ENCODE results near the gene CMTM4.
"Not testable (repeated sequence)": the region's sequence is repeated elsewhere in the genome, so short reads cannot be mapped to it uniquely, and the experiment has no call there.

CMTM4 gene

DNA sequence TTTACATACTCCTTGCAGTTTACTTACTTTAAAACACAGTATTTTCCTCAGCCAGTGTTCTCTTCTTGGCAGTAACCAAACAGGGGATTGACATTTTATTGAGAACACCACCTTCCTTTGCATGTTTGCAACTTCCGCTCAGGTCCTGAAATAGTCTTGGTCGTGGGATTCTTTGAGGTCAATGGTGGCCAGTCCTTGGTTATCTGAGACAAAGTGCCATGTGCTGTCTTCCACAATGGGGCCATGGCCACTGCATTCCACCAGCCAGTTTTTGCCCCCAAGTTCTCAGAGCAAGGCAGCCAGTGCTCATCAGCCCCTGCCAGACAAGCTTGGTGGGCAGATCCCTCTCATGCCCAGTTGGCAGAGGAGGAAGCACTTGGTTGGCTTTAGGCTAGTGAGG, 22.9 kb downstream of the CMTM4 start:
- no peak for DNase-seq (ENCODE audit: low read depth in 2 of 2)

- DNase-seq (ENCODE audit: low read depth in 2 of 2), result no peak
Observed at GRCh38 chr16:66670691-66671388, 25.7 kb downstream of the CMTM4 start.

DNA sequence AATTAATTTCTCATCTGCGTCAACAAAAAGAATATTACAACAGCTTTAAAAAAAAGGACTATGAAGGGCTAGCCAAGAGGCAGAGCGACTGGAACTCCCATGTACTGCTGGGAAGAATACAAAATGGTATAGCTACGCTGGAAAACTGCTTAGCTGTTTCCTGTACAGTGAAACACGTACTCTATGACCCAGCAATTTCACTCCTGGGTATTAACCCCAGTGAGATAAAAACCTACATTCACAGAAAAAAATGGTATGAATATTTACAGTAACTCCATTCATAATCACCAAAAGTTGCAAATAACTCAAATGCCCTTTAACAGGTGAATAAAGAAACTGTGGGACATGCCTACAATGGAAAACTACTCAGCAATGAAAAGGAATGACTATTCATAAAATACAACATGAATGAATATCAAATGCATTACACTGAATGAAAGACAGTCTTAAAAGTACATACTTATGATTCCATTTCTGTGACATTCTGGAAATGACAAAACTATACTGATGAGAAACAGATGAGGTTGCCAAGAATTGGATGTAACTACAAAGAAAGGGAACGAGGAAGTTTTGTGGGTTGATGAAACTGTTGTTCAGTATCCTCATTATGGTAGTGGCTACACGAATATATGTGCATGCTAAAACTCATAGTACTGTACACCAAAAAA, 27.6 kb downstream of the CMTM4 start:
- DNase-seq (ENCODE audit: low read depth in 2 of 2), result no peak

GRCh38 chr16:66667944-66668343, 28.6 kb downstream of the CMTM4 start:
- no peak for DNase-seq (ENCODE audit: low read depth in 2 of 2)

- no peak for DNase-seq (ENCODE audit: low read depth in 2 of 2)
Observed at GRCh38 chr16:66662445-66663194, 33.9 kb downstream of the CMTM4 start.

- DNase-seq (ENCODE audit: low read depth in 2 of 2), result not testable (repeated sequence)
Observed at GRCh38 chr16:66661671-66662346, 34.7 kb downstream of the CMTM4 start.

GRCh38 chr16:66661210-66661560, 35.4 kb downstream of the CMTM4 start:
- no peak for DNase-seq (ENCODE audit: low read depth in 2 of 2)

DNA sequence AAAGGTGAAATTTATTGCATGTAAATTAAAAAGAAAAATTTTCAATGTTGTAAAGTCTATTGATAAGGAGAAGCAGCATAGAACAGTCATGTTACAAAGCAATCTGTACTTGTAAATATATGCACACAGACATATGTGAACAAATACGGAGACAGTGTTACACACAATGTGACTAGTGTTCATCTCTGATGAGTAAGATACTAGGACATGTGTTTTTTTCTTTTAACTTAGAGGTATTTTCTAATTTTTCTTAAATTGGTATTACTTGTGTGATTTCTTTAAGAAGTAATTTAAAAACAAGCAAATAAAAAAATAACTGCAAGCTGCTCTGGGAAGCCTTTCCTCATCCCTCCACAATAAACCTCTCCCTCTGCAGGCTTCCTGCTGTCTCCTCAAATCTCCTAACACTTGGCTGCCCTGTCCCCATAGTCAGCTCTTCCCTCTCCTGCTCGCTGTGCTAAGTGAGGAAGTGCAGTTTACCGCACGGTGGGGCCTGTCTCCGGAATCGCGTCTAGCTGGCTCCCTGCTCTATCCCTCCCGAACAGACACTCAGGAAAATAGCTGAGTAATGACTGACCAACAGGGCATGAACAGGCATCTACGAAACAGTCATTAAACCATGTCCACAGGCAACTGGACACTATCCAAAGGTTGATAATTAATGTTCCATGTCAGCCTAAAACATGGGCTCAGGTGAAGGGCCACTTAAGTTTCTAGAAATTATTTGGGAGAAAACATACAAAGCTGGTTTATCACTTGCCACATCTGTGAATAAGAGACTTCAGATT, 35.9 kb downstream of the CMTM4 start:
- DNase-seq (ENCODE audit: low read depth in 2 of 2), result no peak

GRCh38 chr16:66658860-66659190, 37.7 kb downstream of the CMTM4 start:
- DNase-seq (ENCODE audit: low read depth in 2 of 2), result no peak

DNA sequence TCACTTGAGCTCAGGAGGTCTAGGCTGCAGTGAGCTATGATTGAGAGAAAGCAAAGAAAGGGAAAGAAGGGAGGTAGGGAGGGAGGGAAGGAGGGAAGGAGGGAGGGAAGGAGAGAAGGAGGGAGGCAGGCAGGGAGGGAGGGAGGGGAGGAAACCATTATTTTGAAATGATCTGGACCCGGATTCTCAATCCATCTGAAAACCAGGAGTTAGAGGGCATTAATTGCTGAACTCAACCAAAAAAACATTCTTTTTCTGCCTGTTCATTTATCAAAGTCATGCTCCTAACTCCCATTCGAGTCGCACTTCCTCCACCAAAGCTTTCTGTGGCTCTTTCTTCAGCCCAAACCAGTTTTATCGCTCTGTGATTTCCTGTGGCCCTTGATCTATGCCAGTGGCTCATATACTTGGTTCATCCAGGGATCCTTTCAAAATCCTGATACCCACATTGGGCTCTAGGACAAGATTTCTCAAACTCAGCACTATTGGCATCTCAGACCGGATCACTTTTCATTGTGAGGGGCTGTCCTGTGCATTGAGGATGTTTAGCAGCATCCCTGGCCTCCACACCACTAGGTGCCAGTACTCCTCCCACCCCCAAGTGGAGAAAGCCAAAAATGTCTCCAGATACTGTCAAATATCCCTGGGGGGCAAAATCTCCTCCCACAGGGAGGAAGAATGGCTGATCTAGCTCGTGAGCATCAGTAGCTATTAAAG, 38.2 kb downstream of the CMTM4 start:
- no peak for DNase-seq (ENCODE audit: low read depth in 2 of 2)

GRCh38 chr16:66656547-66656946, 40.0 kb downstream of the CMTM4 start:
- DNase-seq (ENCODE audit: low read depth in 2 of 2), result no peak

DNA sequence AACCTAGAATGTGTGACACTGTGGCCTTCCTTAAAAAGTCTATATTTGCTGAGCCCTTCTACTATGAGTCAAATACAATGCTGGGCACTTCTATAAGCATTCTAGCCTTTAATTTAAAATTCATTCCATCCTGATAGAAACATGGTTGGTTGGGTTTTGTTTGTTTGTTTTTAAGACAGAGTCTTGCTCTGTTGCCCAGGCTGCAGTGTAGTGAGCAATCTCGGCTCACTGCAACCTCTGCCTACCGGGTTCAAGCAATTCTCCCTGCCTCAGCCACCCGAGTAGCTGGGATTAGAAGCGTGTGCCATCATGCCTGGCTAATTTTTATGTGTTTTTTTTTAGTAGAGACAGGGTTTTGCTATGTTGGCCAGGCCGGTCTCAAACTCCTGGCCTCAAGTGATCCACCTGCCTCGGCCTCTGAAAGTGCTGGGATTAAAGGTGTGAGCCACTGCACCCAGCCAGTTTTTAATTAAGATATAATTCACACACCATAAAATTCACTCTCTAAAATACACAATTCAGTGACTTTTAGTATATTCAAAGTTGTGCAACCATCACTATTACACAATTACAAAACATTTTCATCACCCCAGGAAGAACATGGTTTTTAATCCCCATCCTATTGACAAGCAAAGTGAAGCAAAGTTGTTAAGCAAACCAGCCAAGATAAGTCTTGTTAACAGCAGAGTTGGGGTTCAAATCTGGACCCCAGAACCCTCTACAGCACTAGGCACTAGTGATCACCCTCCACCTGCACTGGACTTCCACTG, 42.8 kb downstream of the CMTM4 start:
- no peak for DNase-seq (ENCODE audit: low read depth in 2 of 2)

- no peak for DNase-seq (ENCODE audit: low read depth in 2 of 2)
Observed at GRCh38 chr16:66652661-66653360, 43.7 kb downstream of the CMTM4 start.

GRCh38 chr16:66651965-66652364, 44.6 kb downstream of the CMTM4 start:
- no peak for DNase-seq (ENCODE audit: low read depth in 2 of 2)

DNA sequence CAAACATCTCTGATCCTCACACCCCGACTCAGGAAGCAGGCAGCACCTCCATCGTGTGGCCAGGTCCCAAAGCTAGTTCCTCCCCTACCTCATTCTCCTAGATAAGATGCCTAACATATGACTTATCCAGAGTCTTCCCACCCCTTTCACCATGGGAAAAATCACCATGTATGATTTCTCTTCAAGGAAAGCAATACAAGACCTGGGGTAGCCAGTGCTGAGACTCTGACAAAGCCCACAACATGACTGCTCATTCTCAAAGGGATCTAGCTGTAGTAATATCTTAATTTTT, 45.1 kb downstream of the CMTM4 start:
- DNase-seq (ENCODE audit: low read depth in 2 of 2), result no peak

GRCh38 chr16:66650707-66651473, 45.7 kb downstream of the CMTM4 start:
- peak; percentile 52 to 73 for DNase-seq (ENCODE audit: low read depth in 2 of 2)

DNA sequence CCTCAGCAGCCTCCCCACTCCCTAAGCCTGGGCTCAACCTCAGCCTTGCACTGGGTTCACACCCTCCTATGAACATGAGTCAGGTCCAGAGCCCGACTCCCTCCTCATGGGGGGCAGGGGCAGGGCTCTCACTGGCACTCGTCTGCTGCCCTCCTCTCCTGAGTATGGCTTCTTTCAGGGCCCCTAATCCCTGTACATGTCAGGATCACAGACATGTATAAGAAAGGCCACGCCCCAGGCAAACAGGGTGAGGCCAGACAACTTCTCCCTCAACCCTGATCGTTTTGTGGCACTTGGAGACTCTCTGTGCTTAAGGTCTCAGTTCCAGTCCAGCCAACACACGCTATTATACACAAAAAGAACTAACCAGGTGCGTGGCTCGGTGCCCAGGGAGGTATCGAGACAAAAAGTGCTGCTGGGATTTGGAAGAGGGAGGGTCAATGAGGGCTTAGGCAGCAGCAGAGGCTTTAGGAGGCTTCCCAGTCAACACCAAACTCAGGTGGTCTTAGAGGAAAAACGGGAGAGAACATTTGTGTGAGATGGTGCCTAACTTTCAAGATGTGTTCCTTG, 46.8 kb downstream of the CMTM4 start:
- no peak for DNase-seq (ENCODE audit: low read depth in 2 of 2)

GRCh38 chr16:66649167-66649566, 47.4 kb downstream of the CMTM4 start:
- no peak for DNase-seq (ENCODE audit: low read depth in 2 of 2)

- no peak for DNase-seq (ENCODE audit: low read depth in 2 of 2)
Observed at GRCh38 chr16:66647866-66648265, 48.7 kb downstream of the CMTM4 start.

All from stimulated activated CD4-positive, alpha-beta T cell treated with anti-CD3 and anti-CD28 coated beads, Interleukin-12 subunit alpha, Interleukin-12 subunit beta, amount 100 ng/mL, for 24 hours (primary cell).